ENCODE results near the gene INPP4B. TPM values are rescaled to one million over a fixed set of nuclear protein-coding genes. Genes with fewer than 3 reads are reported as not detected.

The INPP4B gene
- total and polyA plus RNA-seq, 2 donors, result 2.3 to 7.8 TPM

- Histone ChIP-seq H3K27ac (ENCODE audit: low read depth in 1 of 2, low read length in 1 of 2) (no peak overlapping the region), H3K36me3 (ENCODE audit: control insufficient read depth in 2 of 2, insufficient read depth in 2 of 2, low read length in 1 of 2) (no peaks in the 10 kb centered on the region), H3K4me3 (ENCODE audit: low read length in 2 of 2) (no peak overlapping the region), H3K27me3 (ENCODE audit: control insufficient read depth in 2 of 2, insufficient read depth in 1 of 2, low read length in 1 of 2) (no peaks in the 10 kb centered on the region), H3K4me1 (ENCODE audit: control insufficient read depth in 2 of 2, insufficient read depth in 2 of 2, low read length in 2 of 2) (no peaks in the 10 kb centered on the region), H3K9me3 (ENCODE audit: control insufficient read depth in 2 of 2, insufficient read depth in 1 of 2, low read length in 1 of 2) (no peaks in the 10 kb centered on the region)
- WGBS, result 96% methylated on average over 2 of the region's 2 CpGs
- no peak for DNase-seq (ENCODE audit: low read depth in 6 of 9, low spot score in 9 of 9)
Observed at GRCh38 chr4:142065086-142065647, 780.9 kb downstream of the INPP4B start.

DNA sequence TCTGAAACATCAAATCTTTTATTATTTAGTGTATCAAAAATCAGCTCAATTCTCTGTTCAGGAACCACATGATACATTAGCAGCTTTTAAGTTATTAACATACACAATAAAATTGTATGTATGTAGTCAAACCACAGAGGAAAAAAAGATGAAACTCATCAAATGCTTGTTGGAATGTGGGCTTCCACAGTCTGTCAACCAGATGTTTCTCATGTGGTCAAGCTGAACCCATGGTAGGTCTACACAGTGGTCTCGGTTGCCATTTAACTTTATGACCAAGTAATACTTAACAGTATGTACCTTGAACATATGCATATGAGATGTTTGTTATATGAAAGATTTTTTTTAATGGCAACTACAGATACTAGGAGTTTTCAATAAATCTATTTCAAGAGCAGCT is 781.9 kb downstream of the INPP4B start:
- Histone ChIP-seq H3K27me3 (ENCODE audit: control insufficient read depth in 2 of 2, insufficient read depth in 1 of 2, low read length in 1 of 2) (no peaks in the 10 kb centered on the region), H3K36me3 (ENCODE audit: control insufficient read depth in 2 of 2, insufficient read depth in 2 of 2, low read length in 1 of 2) (no peaks in the 10 kb centered on the region), H3K27ac (ENCODE audit: low read depth in 1 of 2, low read length in 1 of 2) (no peak overlapping the region), H3K4me3 (ENCODE audit: low read length in 2 of 2) (no peak overlapping the region), H3K4me1 (ENCODE audit: control insufficient read depth in 2 of 2, insufficient read depth in 2 of 2, low read length in 2 of 2) (no peaks in the 10 kb centered on the region), H3K9me3 (ENCODE audit: control insufficient read depth in 2 of 2, insufficient read depth in 1 of 2, low read length in 1 of 2) (no peaks in the 10 kb centered on the region)
- 90% methylated on average over 1 of the region's 1 CpG for WGBS
- no peak for DNase-seq (ENCODE audit: low read depth in 6 of 9, low spot score in 9 of 9)

- Histone ChIP-seq H3K9me3 (ENCODE audit: control insufficient read depth in 2 of 2, insufficient read depth in 1 of 2, low read length in 1 of 2) (no peaks in the 10 kb centered on the region), H3K27me3 (ENCODE audit: control insufficient read depth in 2 of 2, insufficient read depth in 1 of 2, low read length in 1 of 2) (no peaks in the 10 kb centered on the region), H3K4me1 (ENCODE audit: control insufficient read depth in 2 of 2, insufficient read depth in 2 of 2, low read length in 2 of 2) (no peaks in the 10 kb centered on the region), H3K36me3 (ENCODE audit: control insufficient read depth in 2 of 2, insufficient read depth in 2 of 2, low read length in 1 of 2) (no peaks in the 10 kb centered on the region), H3K27ac (ENCODE audit: low read depth in 1 of 2, low read length in 1 of 2) (no peak overlapping the region), H3K4me3 (ENCODE audit: low read length in 2 of 2) (no peak overlapping the region)
- 99% methylated on average over 2 of the region's 2 CpGs for WGBS
- DNase-seq (ENCODE audit: low read depth in 6 of 9, low spot score in 9 of 9), result no peak
Observed at GRCh38 chr4:142045996-142046395, 800.1 kb downstream of the INPP4B start.

DNA sequence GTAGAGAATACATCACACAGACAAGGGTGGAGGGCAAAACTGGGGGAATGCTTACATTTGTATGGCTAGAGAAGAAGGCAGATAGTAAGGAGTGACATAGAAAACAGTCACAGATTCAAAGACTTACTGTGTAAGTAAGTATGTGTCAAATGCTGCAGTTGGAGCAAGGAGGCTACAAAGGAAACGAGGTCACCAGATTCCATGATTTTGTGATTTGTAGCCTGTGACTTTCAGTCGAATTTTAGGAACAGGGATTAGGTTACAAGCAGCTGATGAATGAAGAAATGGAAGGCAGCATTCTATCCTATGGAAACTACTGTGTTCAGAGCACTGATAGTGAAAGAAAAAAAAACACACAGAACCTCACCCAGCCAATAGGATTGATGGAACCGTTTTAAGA is 801.8 kb downstream of the INPP4B start:
- no peak overlapping the region for H3K4me3 ChIP-seq (ENCODE audit: low read length in 2 of 2)
- H3K4me1 ChIP-seq (ENCODE audit: control insufficient read depth in 2 of 2, insufficient read depth in 2 of 2, low read length in 2 of 2), result no peaks in the 10 kb centered on the region
- no peaks in the 10 kb centered on the region for H3K9me3 ChIP-seq (ENCODE audit: control insufficient read depth in 2 of 2, insufficient read depth in 1 of 2, low read length in 1 of 2)
- H3K27me3 ChIP-seq (ENCODE audit: control insufficient read depth in 2 of 2, insufficient read depth in 1 of 2, low read length in 1 of 2), result no peaks in the 10 kb centered on the region
- H3K36me3 ChIP-seq (ENCODE audit: control insufficient read depth in 2 of 2, insufficient read depth in 2 of 2, low read length in 1 of 2), result no peaks in the 10 kb centered on the region
- DNase-seq (ENCODE audit: low read depth in 6 of 9, low spot score in 9 of 9), result no peak
- H3K27ac ChIP-seq (ENCODE audit: low read depth in 1 of 2, low read length in 1 of 2), result no peak overlapping the region
- 78% methylated on average over 3 of the region's 3 CpGs for WGBS

DNA sequence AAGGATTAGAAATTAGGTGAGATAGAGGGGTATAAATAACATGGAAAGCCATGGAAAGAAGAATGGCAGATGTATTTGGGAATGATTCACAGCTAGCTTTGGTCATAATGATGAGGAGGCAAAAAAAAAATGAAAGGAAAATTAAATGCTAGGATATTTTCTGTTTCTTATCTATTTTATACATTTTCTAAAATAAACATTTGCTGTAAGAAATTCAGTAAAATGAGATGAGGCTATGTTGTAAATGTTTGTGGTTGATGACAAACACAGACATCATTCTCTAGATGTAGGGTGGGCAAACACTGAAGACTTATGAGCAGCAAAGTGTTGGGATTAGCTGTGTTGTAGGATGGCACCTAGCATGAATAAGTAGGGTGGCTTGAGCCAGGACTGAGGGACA is 802.6 kb downstream of the INPP4B start:
- no peak for DNase-seq (ENCODE audit: low read depth in 6 of 9, low spot score in 9 of 9)
- Histone ChIP-seq H3K27ac (ENCODE audit: low read depth in 1 of 2, low read length in 1 of 2) (no peak overlapping the region), H3K9me3 (ENCODE audit: control insufficient read depth in 2 of 2, insufficient read depth in 1 of 2, low read length in 1 of 2) (no peaks in the 10 kb centered on the region), H3K27me3 (ENCODE audit: control insufficient read depth in 2 of 2, insufficient read depth in 1 of 2, low read length in 1 of 2) (no peaks in the 10 kb centered on the region), H3K4me1 (ENCODE audit: control insufficient read depth in 2 of 2, insufficient read depth in 2 of 2, low read length in 2 of 2) (no peaks in the 10 kb centered on the region), H3K36me3 (ENCODE audit: control insufficient read depth in 2 of 2, insufficient read depth in 2 of 2, low read length in 1 of 2) (no peaks in the 10 kb centered on the region), H3K4me3 (ENCODE audit: low read length in 2 of 2) (no peak overlapping the region)

DNA sequence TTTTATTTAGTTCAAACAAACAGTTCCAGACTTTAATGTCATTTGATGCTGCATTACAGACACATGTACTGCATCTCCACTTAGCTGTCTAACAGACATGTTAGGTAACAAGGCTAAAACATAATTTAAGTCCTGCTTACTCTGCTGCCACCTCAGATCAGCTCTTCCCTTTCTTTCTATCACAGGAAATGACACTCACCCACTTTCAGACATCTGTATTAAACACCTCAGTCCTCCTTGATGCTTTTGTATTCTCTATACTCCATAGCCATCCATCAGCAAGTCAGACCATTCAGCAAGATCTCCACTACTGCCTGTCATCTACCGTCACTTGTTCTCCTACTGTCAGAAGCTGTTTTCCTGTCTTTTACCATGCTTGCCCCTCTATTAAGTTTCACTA is 804.3 kb downstream of the INPP4B start:
- no peak overlapping the region for H3K27ac ChIP-seq (ENCODE audit: low read depth in 1 of 2, low read length in 1 of 2)
- H3K9me3 ChIP-seq (ENCODE audit: control insufficient read depth in 2 of 2, insufficient read depth in 1 of 2, low read length in 1 of 2), result no peaks in the 10 kb centered on the region
- WGBS, result 99% methylated on average over 1 of the region's 1 CpG
- no peaks in the 10 kb centered on the region for H3K4me1 ChIP-seq (ENCODE audit: control insufficient read depth in 2 of 2, insufficient read depth in 2 of 2, low read length in 2 of 2)
- H3K36me3 ChIP-seq (ENCODE audit: control insufficient read depth in 2 of 2, insufficient read depth in 2 of 2, low read length in 1 of 2), result no peaks in the 10 kb centered on the region
- H3K27me3 ChIP-seq (ENCODE audit: control insufficient read depth in 2 of 2, insufficient read depth in 1 of 2, low read length in 1 of 2), result no peaks in the 10 kb centered on the region
- no peak for DNase-seq (ENCODE audit: low read depth in 6 of 9, low spot score in 9 of 9)
- H3K4me3 ChIP-seq (ENCODE audit: low read length in 2 of 2), result no peak overlapping the region

- no peak overlapping the region for H3K4me3 ChIP-seq (ENCODE audit: low read length in 2 of 2)
- no peak for DNase-seq (ENCODE audit: low read depth in 6 of 9, low spot score in 9 of 9)
- no peak overlapping the region for H3K27ac ChIP-seq (ENCODE audit: low read depth in 1 of 2, low read length in 1 of 2)
- WGBS, result 92% methylated on average over 3 of the region's 3 CpGs
- H3K36me3 ChIP-seq (ENCODE audit: control insufficient read depth in 2 of 2, insufficient read depth in 2 of 2, low read length in 1 of 2), result no peaks in the 10 kb centered on the region
- H3K4me1 ChIP-seq (ENCODE audit: control insufficient read depth in 2 of 2, insufficient read depth in 2 of 2, low read length in 2 of 2), result no peaks in the 10 kb centered on the region
- H3K9me3 ChIP-seq (ENCODE audit: control insufficient read depth in 2 of 2, insufficient read depth in 1 of 2, low read length in 1 of 2), result no peaks in the 10 kb centered on the region
- H3K27me3 ChIP-seq (ENCODE audit: control insufficient read depth in 2 of 2, insufficient read depth in 1 of 2, low read length in 1 of 2), result no peaks in the 10 kb centered on the region
Observed at GRCh38 chr4:142040043-142040442, 806.1 kb downstream of the INPP4B start.

- Histone ChIP-seq H3K4me1 (ENCODE audit: control insufficient read depth in 2 of 2, insufficient read depth in 2 of 2, low read length in 2 of 2) (no peaks in the 10 kb centered on the region), H3K27ac (ENCODE audit: low read depth in 1 of 2, low read length in 1 of 2) (no peak overlapping the region), H3K9me3 (ENCODE audit: control insufficient read depth in 2 of 2, insufficient read depth in 1 of 2, low read length in 1 of 2) (no peaks in the 10 kb centered on the region), H3K4me3 (ENCODE audit: low read length in 2 of 2) (no peak overlapping the region), H3K36me3 (ENCODE audit: control insufficient read depth in 2 of 2, insufficient read depth in 2 of 2, low read length in 1 of 2) (no peaks in the 10 kb centered on the region), H3K27me3 (ENCODE audit: control insufficient read depth in 2 of 2, insufficient read depth in 1 of 2, low read length in 1 of 2) (no peaks in the 10 kb centered on the region)
- WGBS, result 96% methylated on average over 4 of the region's 4 CpGs
- no peak for DNase-seq (ENCODE audit: low read depth in 6 of 9, low spot score in 9 of 9)
Observed at GRCh38 chr4:142036795-142037583, 809.1 kb downstream of the INPP4B start.

- H3K4me1 ChIP-seq (ENCODE audit: control insufficient read depth in 2 of 2, insufficient read depth in 2 of 2, low read length in 2 of 2), result no peaks in the 10 kb centered on the region
- no peaks in the 10 kb centered on the region for H3K9me3 ChIP-seq (ENCODE audit: control insufficient read depth in 2 of 2, insufficient read depth in 1 of 2, low read length in 1 of 2)
- no peaks in the 10 kb centered on the region for H3K36me3 ChIP-seq (ENCODE audit: control insufficient read depth in 2 of 2, insufficient read depth in 2 of 2, low read length in 1 of 2)
- H3K4me3 ChIP-seq (ENCODE audit: low read length in 2 of 2), result no peak overlapping the region
- no peak for DNase-seq (ENCODE audit: low read depth in 6 of 9, low spot score in 9 of 9)
- no peaks in the 10 kb centered on the region for H3K27me3 ChIP-seq (ENCODE audit: control insufficient read depth in 2 of 2, insufficient read depth in 1 of 2, low read length in 1 of 2)
- H3K27ac ChIP-seq (ENCODE audit: low read depth in 1 of 2, low read length in 1 of 2), result no peak overlapping the region
Observed at GRCh38 chr4:142035566-142035965, 810.5 kb downstream of the INPP4B start.
